HFFc6 (cell line): ENCODE results near the gene PAAF1. TPM values are rescaled to one million over a fixed set of nuclear protein-coding genes. Genes with fewer than 3 reads are reported as not detected.

Experiments used
- DNase-seq: peaks from one replicate; pipeline ENCODE4 v3.0.0-alpha.2; 2018
- H3K27ac Mint-ChIP-seq: 2 replicates; pipeline ENCODE4 v1.8.0; 2020; ENCODE audit warnings: mild to moderate bottlenecking, mixed read lengths
- H3K27me3 Mint-ChIP-seq: 2 replicates; pipeline ENCODE4 v1.8.0; 2021; ENCODE audit warnings: mild to moderate bottlenecking, moderate library complexity, mixed read lengths; ENCODE audit not compliant: insufficient read depth
- H3K36me3 Mint-ChIP-seq: 2 replicates; pipeline ENCODE4 v1.8.0; 2021; ENCODE audit warnings: low read depth, mixed read lengths
- H3K4me1 Mint-ChIP-seq: 2 replicates; pipeline ENCODE4 v1.8.0; 2020; ENCODE audit warnings: low read depth, mixed read lengths
- H3K4me3 Mint-ChIP-seq: 2 replicates; pipeline ENCODE4 v1.8.0; 2020; ENCODE audit warnings: mild to moderate bottlenecking, moderate library complexity, mixed read lengths
- H3K9me3 Mint-ChIP-seq: 2 replicates; pipeline ENCODE4 v1.8.0; 2020; ENCODE audit warnings: mild to moderate bottlenecking, mixed read lengths
- total RNA-seq, 6 experiments: library from RNA; stranded (reverse); fragmentation: NEBNext Ultra II Directional; extraction: Animal tissue kit (Norgen Biotek cat#: 25700); gene quantifications; 2 replicates in 1 of 6; 3 replicates in 5 of 6; pipeline ENCODE4 v1.2.3, GENCODE V29; 2021
- TF ChIP-seq, protein P1 (sequence below): fragments of 200-600 bp; sonication (generic); IDR thresholded peaks from 2 replicates; pipeline ENCODE4 v1.5.0; 2021; ENCODE audit warnings: antibody characterized with exemption, mild to moderate bottlenecking

The PAAF1 gene
- total RNA-seq, 6 experiments from 2014 or later = 19.5 to 23.2 (median 22.4) TPM

DNA sequence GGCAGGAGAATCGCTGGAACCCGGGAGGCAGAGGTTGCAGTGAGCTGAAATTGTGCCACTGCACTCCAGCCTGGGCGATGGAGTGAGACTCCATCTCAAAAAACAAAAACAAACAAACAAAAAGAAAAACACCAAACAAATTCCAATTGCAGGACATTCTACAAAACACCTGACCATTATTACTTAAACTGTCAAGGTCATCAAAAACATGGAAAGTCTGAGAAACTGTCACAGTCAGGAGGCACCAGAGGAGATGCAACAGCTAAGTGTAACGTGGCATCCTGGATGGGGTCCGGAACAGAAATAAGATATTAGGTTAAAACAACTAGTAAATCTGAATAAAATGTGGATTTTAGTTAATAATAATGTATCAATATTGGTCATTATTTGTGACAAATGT lies 73.1 kb downstream of the PAAF1 start:
- no peaks in the 10 kb centered on the region for H3K9me3 Mint-ChIP-seq
- TF ChIP-seq, protein P1, sequence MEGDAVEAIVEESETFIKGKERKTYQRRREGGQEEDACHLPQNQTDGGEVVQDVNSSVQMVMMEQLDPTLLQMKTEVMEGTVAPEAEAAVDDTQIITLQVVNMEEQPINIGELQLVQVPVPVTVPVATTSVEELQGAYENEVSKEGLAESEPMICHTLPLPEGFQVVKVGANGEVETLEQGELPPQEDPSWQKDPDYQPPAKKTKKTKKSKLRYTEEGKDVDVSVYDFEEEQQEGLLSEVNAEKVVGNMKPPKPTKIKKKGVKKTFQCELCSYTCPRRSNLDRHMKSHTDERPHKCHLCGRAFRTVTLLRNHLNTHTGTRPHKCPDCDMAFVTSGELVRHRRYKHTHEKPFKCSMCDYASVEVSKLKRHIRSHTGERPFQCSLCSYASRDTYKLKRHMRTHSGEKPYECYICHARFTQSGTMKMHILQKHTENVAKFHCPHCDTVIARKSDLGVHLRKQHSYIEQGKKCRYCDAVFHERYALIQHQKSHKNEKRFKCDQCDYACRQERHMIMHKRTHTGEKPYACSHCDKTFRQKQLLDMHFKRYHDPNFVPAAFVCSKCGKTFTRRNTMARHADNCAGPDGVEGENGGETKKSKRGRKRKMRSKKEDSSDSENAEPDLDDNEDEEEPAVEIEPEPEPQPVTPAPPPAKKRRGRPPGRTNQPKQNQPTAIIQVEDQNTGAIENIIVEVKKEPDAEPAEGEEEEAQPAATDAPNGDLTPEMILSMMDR = no peak

DNA sequence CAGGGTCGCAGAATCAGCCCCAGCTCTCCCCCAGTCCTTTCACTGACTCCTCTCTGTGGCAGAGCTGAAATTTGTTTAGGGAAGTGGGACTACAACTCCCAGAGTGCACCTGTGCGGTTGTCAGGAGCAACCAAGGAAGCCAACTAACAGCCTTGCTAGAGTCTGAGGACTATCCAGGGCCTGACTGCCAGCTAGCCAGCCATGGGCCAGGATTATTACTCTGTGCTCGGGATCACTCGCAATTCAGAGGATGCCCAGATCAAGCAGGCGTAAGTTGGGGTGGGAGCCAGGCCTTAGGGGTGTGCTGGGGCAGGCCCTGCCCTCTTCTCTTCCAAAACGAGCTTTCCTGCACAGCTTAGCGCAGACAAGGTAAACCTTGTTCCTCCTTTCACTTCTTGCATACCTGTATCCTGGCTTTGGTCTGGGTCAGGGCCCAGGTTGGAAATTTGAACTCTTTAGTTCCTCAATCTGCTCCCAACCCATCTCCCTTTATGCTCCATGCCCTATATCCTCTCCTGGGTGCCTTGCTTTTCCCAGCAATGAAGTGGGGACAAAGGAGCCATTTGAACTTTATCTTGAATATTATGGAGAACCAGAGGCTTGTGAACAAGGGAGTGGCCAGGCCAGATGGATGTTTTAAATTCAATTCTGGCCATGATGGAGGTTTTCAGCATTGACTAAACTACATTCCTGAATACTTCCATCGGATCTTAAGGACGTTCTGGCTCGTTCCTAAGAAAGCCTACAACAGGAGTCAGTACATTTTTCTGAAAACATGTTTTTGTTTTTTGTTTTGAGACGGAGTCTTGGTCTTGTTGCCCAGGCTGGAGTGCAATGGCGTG lies 74.3 kb downstream of the PAAF1 start, which contains the start of gene DNAJB13:
DNAJB13 (plus strand) TSS at position 158 of the 842 bp plus-strand sequence; CDS start at position 202, 44 bp downstream.
- H3K27me3 Mint-ChIP-seq = peaks cover 2% of the 10 kb centered on the region
- DNase-seq = peak; percentile 55
- H3K36me3 Mint-ChIP-seq = 0 out of 2 replicates have a peak, but pooled peaks cover 4% of the 10 kb centered on the region
- peaks cover 4% of the 10 kb centered on the region for H3K4me1 Mint-ChIP-seq
- no peak within 1 kb of the TSS for H3K27ac Mint-ChIP-seq
- H3K4me3 Mint-ChIP-seq = no peak within 1 kb of the TSS
- no peaks in the 10 kb centered on the region for H3K9me3 Mint-ChIP-seq
- TF ChIP-seq, protein P1 = no peak

More for the DNA sequence above, 73.1 kb downstream of the PAAF1 start:
- peaks cover 2% of the 10 kb centered on the region for H3K27me3 Mint-ChIP-seq
- DNase-seq = no peak
- H3K27ac Mint-ChIP-seq = no peak overlapping the region
- no peaks in the 10 kb centered on the region for H3K4me1 Mint-ChIP-seq
- H3K4me3 Mint-ChIP-seq = no peak overlapping the region
- H3K36me3 Mint-ChIP-seq = 0 out of 2 replicates have a peak, but pooled peaks cover 4% of the 10 kb centered on the region

DNA sequence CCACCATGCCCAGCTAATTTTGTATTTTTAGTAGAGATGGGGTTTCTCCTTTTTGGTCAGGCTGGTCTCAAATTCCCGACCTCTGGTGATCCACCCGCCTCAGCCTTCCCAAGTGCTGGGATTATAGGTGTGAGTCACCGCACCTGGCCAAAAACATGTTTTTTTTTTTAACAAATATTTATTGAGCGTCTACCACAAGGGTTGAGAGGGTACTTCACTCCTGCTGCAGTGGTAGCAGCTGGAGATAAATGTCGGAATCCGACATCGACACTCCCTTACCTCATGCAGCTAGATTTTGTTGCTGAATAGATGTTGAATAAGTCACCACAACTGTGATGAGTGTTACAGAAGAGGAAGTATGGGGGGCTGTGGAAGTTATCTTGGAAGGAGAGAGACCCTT lies 75.0 kb downstream of the PAAF1 start:
- 0 out of 2 replicates have a peak, but pooled peaks cover 2% of the 10 kb centered on the region for H3K36me3 Mint-ChIP-seq
- peaks cover 2% of the 10 kb centered on the region; the same call in 1 of the 2 replicates for H3K27me3 Mint-ChIP-seq
- H3K9me3 Mint-ChIP-seq = no peaks in the 10 kb centered on the region
- no peak for DNase-seq
- H3K27ac Mint-ChIP-seq = no peak overlapping the region
- H3K4me1 Mint-ChIP-seq = peaks cover 11% of the 10 kb centered on the region
- H3K4me3 Mint-ChIP-seq = no peak overlapping the region
- TF ChIP-seq, protein P1 = no peak

DNA sequence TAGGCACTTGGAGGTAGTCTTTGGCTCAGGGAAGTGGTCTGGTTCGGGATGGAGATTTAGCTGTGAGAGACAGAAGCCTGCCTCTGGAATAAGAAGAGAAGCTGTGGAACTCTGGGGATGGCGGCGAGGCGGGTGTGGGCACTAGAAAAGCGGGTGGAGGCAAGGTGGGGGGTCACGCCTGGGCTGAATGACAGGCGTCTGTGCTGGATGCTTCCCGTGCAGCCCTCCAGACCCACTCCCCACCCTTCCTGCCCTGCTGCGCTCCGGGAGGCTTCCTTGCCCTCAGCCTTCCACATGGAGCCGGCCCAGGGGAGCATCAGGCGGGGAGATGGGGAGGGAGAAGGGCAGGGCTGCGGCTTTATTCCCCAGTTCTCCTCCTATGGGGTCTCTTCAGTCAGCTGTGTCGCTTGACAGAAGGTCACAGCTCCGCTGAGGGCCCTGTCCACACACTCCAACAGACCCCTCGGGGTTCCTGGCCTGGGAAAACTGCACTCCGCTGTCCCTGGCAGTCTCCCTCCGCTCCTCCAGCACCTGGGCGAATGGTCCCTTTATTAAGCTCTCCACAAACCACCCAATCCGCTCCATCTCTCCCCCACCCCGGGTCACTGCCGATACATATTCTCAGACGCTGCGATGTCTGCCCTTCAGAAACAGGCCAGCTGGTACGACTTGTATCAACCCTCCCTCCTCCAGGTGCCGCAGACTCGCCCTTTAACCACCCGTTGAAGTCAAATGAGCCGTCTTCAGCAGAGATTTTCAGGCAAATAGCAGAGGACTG lies 80.3 kb downstream of the PAAF1 start:
- Mint-ChIP-seq H3K4me1 (peaks cover 24% of the 10 kb centered on the region), H3K36me3 (no peaks in the 10 kb centered on the region), H3K27ac (no peak overlapping the region), H3K27me3 (peaks cover 3% of the 10 kb centered on the region; the same call in 1 of the 2 replicates), H3K4me3 (no peak overlapping the region), H3K9me3 (no peaks in the 10 kb centered on the region)
- DNase-seq = no peak
- TF ChIP-seq, protein P1 = no peak

DNA sequence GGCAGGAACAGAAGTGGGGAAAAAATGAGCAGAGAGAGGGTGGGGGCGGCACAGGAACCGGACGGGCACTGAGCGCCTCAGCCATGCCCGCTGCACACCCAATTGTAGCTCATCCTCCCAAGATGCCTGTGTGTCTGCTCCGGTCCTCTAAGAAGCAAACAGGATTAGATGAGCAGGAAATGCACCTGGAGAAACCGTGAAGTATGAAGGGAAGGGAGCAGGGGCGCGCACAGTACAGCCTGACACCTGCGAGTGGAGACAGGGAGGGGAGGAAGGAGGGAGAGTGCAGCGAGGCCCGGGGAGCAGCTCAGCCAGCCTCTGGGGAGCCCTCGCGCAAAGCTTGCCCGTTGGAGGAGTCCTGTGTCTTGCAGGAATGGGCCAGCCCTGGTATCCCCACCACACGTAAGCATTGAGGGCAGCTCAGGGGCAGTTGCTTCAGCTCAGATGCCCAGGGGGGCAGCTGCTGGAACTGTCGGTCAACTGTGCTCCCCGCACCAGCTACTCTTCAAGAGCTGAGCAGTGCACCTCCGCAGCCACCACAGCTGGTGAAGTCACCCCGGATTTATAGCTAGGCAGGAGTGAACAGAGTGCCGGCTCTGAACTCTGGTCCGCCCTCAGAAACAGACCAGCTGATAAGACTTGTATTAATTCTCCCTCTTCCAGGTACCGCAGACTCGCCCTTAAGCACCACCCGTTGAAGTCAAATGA lies 81.0 kb downstream of the PAAF1 start:
- H3K27ac Mint-ChIP-seq = no peak overlapping the region
- peaks cover 3% of the 10 kb centered on the region; the same call in 1 of the 2 replicates for H3K27me3 Mint-ChIP-seq
- TF ChIP-seq, protein P1 = no peak
- peaks cover 24% of the 10 kb centered on the region for H3K4me1 Mint-ChIP-seq
- no peak overlapping the region for H3K4me3 Mint-ChIP-seq
- no peak for DNase-seq
- H3K36me3 Mint-ChIP-seq = no peaks in the 10 kb centered on the region
- H3K9me3 Mint-ChIP-seq = no peaks in the 10 kb centered on the region
